SW 1271 (cell line): ENCODE measurements around the gene TAOK3.
"Not testable (repeated sequence)": the region's sequence is repeated elsewhere in the genome, so short reads cannot be mapped to it uniquely, and the experiment has no call there.

ENCODE experiments used
- DNase-seq, 2 experiments: peaks; one replicate each; lab custom pipeline; 2025; lab: John Stamatoyannopoulos, UW

Gene TAOK3

DNA sequence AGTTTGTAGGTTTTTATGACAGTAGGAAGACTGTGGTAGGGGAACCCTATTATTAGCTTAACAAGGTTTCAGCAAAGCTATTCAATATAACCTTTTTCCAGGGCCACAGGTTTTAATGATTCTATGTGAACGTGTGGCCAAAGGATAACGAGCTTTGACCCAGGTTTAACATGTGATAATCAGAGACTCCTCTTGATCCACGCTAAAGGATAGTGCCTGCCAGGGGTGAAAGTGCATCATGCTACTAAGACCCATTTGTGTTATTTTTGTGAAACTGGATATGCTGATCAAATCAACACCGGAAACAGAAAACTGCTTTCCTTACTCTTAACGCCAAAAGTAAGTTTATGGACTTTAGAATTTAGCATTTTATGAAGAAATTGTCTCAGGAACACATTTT lies 909 bp upstream of the TAOK3 start:
- no peak for DNase-seq

DNA sequence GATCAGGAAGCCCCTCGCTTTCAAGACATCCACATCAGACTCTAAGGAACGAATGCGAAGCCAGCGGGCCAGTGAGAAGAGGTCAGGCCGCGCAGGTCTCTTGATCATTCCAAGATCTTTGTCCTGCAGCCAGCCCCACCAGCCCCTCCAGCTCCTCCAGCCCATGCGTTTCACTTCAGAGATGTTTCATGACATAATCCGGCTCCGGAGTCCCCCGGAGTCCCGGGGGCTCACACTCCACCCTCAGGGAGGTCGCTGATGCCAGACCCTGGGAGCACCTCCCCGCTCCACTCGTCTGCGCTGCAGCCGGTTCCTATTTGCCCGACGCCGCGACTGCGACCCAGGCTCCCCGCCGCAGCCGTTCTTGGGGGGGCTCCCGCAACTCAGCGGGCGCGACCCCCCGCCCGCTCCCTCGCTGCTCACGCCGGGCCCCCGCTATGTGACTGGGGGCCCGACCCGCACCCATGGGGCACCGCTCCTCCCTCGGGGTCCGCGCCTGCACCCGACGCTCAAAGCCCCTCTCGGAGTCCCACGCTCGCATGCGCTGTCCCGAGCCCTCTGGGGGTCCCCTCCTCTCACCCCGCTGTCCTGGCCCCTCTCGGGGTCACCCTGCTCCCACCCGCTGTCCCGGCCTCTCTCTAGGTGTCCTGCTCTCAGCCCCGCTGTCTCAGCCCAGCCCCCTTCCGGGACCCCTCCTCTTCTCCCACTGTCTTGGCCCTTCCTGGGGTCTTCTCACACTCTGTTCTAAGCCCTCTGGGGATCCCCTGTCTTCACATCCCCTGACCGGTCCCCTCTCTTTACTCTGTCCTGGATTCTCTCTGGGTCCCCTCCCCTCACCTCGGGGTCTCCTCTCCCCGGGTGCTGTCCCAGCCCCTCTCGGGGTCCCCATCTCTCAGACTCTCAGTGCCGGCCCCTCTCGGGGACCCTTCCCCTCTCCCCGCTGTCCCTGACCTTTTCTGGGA lies 1.1 kb downstream of the TAOK3 start:
- DNase-seq: peak in 1 of 2 experiments; percentile 11

DNA sequence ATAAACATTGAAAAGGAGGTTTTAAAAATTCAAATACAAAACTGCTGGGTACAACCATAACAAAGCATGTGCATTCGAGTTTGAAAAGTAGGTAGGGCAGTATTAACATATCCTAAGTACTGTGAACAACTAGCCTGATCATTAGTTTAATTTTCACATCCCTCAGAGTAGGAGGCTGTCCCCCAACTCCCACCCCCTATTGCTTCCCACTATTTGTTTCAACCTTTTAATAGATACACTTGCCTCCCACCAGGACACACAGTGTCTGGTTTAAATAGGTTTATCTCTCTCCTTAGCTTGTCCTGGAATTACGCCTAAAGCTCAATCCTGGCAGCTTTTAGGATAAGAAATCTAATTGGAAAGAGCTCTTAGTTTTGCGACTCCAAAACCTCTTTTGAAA lies 2.1 kb downstream of the TAOK3 start:
- no peak for DNase-seq

DNA sequence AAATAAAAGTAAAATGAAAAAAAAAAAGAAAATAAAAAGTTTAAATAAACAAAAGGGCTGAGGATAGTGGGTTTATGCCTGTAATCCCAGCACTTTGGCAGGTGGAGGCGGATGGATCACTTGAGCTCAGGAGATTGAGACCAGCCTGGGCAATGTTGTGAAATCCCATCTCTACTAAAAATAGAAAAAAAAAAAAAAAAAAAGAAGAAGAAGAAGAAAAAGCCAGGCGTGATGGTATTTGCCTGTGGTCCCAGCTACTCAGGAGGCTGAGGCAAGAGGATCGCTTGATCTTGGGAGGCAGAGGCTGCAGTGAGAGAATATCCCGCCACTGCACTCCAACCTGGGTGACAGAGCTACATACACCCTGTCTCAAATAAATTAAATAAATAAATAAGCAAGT lies 3.9 kb downstream of the TAOK3 start:
- DNase-seq: no peak

DNA sequence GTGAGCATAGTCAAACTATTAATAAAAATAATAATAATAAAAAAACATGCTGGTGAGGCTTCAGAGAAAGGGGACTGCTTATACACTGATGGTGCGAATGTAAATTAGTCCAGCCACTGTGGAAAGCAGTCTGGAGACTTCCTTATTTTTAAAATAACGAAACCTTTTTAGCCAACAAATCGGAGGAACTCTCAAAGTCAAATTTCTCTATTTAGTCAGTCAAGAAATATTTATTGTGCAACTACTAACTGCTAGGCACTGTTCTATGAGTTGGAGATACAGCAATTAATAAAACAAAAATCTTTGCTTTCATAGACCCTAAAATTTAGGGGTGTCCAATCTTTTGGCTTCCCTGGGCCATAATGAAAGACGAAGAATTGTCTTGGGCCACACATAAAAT lies 10.8 kb downstream of the TAOK3 start:
- DNase-seq: no peak

DNA sequence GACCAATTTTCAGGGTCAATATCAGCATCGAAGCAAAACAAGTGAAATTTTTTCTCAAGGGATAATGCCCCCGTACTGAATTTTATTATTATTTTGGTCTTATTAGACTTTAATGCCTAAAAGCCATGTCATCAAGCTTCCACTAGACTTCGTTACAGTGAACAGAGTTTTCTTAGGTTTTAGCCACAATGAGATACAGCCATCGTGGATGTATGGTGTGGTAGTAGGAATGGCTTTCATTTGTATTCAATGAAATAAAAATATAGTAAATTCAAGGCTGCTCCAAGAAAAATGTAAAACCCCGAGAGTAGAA lies 11.7 kb downstream of the TAOK3 start:
- DNase-seq: no peak

DNA sequence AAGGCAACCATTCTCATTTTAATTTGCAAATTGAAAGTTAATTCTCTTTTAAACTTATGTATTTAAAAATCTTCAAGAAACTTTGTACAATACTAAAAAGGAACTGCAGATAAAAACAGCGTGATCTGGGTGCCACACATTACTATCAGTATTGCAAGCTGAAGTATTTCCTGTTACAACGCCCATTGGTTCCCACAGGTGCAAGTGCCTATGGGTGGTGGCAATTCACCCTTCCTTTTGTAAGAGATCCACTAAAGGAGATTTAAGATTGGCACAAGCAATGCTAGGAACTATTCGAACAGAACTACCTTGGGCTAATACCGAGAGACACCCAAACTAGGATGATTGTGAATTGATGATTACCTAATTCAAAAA lies 13.2 kb downstream of the TAOK3 start:
- DNase-seq: peak in 1 of 2 experiments; percentile 27

DNA sequence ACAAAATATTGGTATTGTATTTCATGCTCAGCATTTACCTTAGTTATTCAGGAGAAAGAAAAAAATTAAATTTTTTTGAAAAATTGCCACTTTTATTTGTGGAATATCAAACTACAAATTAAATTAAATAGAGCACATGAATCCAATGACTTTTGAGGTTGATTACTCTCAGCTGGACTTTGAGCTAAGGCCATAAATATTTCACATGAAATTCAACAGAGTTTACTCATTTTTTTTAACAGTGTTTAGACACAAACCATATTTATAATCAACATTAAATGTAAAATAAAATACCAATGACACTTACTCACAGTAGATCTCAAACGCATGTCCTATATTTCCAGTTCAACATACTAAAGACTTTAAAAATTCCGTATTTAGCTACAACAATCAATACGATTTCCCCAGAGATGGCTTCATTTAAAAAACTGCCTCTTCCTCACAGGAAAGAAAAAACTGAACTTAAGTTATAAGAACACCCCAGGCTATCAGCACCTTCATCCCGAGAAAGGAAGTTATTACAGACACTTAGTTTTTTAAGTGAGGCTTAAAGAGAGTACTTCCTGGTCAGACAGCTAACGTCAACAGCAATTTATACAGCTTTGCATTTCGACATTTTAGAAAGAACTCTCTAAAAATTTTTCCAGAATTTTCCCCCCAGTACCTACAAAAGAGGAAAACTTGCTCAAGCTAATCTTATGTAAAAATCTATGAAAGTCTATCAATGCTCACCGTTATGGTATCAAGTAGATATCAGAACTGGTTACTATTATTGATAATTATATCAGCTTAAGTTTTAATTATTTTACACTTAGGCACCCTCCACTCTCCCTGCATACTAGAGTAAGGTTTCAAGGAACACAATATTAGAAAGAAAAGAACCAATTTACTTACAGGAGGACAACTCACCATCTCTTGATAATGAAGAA lies 13.8 kb downstream of the TAOK3 start:
- DNase-seq: peak in 1 of 2 experiments; percentile 39

DNA sequence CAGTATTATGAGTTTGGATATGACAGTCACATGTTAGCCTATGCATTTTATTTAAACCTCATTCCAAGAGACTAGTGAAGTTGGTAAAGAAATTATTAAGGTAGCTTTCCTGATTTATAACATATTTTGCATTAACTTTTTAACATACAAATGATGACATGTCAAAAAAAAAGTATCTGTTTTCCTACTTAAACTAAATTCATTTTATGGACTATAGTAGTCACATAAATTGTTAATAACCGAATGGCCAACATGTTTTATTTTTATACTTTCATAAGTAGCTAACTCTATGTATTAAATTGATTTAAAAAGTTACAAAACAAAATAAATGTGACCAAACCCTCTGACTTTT lies 14.7 kb downstream of the TAOK3 start:
- no peak for DNase-seq

DNA sequence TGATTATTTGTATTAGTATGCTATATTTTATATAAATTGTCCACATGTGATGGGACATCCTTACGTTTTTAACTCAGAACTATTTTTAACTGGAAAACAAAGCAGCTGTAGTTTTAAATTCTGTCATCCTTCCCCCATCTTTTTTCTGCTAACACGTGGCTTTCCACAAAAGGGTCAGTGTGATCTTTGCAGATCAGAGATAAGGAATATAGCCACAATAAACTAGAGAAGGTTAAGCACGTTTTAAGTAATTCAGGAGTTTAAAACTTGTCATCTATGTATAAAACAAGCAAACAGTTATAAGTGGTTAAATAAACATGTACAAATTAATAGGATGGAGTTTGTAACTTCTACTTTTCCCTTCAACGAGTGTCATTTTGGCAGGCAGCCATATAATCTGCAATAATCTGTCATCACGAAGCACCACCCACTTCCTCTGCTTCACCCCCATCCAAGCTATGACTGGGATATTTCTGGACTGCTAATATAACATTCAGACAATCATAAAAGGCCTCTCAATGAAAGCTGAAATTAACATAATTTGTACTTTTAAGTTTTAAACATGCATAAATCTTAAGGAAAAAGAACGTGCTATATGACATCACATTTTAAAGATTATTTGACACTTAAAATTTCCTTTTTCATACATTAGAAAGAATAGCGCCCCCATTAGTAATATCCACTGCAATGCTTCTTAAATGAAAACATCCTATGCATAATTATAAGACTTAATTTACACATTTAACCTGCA lies 15.3 kb downstream of the TAOK3 start:
- DNase-seq: peak; percentile 56 to 84

DNA sequence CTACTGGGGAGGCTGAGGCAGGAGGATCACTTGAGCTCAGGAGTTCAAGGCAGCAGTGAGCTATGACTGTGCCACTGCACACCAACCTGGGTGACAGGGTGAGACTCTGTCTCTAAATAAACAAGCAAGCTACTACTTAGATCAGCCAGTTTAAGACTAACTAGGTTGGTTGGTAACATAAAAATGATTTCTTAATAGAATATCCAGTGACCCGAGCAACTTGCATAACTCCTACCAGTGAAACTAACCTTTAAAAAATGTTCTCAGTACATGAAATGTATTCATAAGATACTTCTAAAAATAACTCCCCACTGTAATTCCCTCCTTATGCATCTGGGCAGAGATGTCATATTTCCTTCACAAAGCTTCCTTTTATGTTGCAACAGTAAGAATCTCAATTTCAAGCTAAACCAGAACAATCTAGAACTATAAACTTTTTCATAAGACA lies 15.9 kb downstream of the TAOK3 start:
- DNase-seq: peak in 1 of 2 experiments; percentile 75

DNA sequence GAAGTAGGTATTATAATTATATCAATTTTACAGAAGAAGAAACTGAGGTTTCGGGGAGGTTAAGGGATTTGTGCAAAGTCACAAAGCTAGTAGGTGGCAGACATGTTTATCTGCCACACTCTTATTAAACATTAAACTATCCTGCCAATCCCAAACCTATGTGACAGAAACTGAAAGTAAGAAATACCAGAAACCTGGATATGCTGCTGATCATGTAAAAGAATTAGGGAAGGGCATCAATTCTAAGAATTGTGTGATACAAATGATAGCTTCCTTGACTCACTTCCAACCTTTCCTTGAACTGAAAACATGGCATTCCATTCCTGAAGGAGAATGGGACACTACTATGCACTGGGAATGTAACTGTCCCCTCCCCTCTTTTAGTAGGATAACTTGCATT lies 16.9 kb downstream of the TAOK3 start:
- DNase-seq: no peak

DNA sequence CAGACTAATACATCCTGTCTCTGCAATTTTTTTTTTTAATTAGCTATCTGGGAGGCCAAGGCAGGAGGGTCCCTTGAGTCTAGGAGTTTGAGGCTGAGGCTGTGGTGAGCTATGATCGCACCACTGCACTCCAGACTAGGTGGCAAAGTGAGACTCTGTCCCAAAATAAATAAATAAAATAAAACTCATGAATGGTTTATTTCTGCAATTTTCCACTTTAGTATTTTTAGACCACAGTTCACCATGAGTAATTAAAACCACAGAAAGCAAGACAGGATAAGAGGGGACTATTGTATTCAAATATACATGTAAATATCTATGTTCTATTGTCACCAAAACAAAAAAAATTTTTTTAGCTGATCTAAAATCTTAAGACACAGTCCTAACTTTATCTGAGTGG lies 17.8 kb downstream of the TAOK3 start:
- no peak for DNase-seq

DNA sequence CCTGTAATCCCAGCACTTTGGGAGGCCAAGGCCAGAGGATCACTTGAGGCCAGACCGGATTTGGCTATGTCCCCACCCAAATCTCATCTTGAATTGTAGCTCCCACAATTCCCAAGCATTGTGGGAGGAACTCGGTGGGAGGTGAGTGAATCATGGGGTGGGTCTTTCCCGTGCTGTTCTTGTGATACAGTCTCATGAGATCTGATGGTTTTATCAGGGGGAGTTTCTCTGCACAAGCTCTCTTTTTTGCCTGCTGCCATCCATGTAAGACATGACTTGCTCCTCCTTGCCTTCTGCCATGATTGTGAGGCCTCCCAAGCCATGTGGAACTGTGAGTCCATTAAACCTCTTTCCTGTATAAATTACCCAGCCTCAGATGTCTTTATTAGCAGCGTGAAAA lies 18.2 kb downstream of the TAOK3 start:
- not testable (repeated sequence) for DNase-seq

DNA sequence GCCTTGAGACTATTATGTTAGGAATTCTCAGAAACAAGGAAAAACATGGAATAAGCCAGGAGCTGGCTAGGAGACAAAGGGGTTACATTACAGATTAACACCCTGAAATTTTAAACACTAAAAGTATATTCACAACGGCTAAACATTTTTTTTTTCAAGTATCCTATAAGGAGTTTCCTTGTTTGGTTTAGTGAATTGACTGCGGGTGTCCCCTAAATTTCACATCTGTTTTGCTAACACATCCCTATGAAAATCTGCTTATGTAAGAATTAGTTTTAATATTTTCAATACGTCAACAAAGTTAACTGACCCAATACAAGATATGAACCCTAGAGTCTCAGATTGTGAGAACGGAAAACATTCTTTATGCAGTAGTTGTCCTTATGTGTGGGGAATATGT lies 19.0 kb downstream of the TAOK3 start:
- no peak for DNase-seq

DNA sequence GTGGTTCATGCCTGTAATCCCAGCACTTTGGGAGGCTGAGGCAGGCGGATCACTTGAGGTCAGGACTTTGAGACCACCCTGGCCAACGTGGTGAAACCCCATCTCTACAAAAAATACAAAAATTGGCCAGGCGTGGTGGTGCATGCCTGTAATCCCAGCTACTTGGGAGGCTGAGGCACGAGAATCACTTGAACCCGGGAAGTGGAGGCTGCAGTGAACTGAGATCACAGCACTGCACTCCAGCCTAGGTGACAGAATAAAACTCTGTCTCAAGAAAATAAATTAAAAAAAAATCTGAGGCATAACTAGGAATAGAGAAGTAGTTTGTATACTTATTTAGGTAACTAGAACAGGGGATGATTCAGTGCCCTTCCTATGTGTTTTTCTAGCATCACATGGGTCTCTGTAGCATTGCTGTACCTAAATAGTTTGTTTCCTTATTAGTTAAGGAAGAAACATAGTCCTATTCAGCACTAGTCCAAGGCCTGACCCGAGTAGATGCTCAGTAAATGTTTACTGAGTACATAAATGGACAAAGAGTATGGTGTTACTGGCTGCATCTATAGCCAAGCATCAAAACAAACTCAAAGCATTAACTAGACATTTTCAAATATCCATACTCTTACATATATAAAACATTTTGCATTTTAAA lies 21.7 kb downstream of the TAOK3 start:
- no peak for DNase-seq

DNA sequence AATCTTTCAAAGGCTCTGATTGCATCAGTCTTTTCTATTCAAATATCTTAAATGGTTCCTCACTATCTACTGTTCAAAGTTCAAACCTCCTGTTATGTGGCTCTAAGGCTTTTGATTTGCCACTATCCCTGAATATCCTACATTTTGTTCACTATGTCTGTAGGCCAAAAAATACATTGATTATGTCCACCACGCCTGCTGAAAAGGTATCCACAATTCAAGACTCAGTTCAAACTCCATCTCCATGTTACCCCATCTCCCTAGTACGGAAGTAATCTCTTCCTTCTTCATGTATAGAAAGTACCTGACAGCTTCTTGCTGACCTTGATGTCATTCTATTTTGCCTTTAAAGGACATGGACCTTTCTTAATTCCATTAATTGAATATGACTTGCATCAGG lies 24.8 kb downstream of the TAOK3 start:
- no peak for DNase-seq

DNA sequence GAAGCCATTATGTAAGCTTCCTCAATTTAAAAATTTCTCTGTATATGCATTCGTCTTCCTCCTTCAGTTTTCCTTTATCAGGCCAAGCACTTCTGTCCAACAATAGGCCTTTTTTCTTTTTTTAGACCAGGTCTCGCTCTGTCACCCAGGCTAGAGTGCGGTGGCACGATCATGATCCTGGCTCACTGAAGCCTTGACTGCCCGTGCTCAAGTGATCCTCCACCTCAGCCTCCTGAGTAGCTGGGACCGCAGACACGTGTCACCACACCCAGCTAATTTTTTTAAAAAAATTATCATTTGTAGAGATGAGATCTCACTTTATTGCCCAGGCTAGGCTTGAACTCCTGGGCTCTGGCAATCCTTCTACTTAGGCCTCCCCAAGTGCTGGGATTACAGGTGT lies 25.8 kb downstream of the TAOK3 start:
- no peak for DNase-seq

DNA sequence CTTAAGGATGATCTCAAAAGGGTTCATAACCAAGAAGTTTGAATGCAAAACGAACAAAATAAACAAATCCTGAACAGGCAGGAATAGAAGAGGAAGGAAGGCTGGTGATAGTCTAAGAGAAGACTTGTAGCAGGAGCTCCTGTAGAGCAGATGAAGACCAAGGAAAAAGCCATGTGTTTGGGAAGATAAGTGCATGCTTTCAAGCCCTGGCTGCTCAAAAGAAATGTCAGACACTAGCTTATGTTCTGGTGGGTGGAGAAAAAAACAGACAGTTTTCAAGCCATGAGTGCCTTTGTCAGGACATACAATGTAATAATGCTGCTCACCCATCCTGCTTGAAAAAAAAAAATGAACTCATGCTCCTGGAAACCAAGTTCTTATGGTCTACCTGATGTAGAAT lies 27.4 kb downstream of the TAOK3 start:
- no peak for DNase-seq

DNA sequence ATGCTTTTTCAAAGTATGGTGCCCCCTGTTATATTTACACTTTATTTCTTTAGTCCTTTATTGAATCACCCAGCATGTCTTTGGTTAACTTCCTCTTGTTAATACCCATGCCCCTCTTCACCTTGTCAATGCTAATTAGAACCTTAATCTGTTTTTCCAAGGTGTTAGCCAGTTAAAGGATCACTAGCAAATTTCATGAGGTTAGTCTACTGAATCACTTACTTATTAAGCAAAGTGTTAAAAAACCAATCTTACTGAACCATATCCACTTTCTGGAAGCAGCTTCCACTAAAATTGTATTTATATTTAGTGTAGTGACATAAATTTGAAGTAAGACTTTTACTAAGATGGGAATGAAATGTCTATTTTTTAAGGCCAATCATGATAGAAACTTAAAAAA lies 27.9 kb downstream of the TAOK3 start:
- DNase-seq: no peak

DNA sequence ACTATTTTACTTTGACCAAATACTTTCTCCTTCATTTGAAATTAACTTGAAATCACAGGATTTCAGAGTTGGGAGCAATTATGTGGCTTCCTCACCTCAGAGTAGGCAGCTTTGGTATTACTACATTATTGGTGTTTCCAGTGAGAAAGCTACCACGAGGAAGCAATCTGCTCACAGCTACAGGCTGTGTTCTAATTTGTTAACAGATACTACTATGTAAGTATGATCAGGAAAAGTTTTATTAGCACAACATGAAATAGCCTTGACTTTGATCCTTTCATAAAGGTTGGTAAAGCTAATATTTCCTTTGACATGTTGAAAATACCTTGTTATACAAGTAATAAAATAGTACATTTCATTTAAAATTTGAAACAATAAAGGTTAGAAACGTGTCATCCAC lies 30.6 kb downstream of the TAOK3 start:
- DNase-seq: no peak
